ENCODE measurements around the gene RGSL1.

GRCh38 chr1:182415789-182416188, 34.2 kb upstream of the RGSL1 start:
- TF ChIP-seq CTCF (IDR thresholded peaks at IDR 0.05; ENCODE audit: insufficient read depth, low read length, poor library complexity, severe bottlenecking) (no peak), EZH2phosphoT487 (conservative IDR thresholded peaks at IDR 0.05; ENCODE audit: low read length) (no peak)
